Mesodermal cell (in vitro differentiated cells): ENCODE results near the gene DENND5A.
"Not testable (repeated sequence)": the region's sequence is repeated elsewhere in the genome, so short reads cannot be mapped to it uniquely, and the experiment has no call there.

Experiments
- H3K27ac ChIP-seq: 2 replicates; pipeline ENCODE4 v1.7.0; 2013; ENCODE audit warnings: mild to moderate bottlenecking, low read depth, low read length, moderate library complexity; ENCODE audit not compliant: severe bottlenecking
- H3K36me3 ChIP-seq: 2 replicates; pipeline ENCODE4 v1.7.1; 2013; ENCODE audit warnings: mild to moderate bottlenecking, low read length, moderate library complexity; ENCODE audit not compliant: control insufficient read depth, insufficient read depth
- H3K4me1 ChIP-seq: one replicate; pipeline ENCODE4 v1.7.1; 2013; ENCODE audit warnings: mild to moderate bottlenecking, low read length; ENCODE audit not compliant: insufficient read depth, control insufficient read depth, poor library complexity, severe bottlenecking
- H3K4me3 ChIP-seq: 2 replicates; pipeline ENCODE4 v1.7.0; 2013; ENCODE audit warnings: low read length, control low read depth, mild to moderate bottlenecking; ENCODE audit not compliant: insufficient read depth, poor library complexity, severe bottlenecking; ENCODE audit errors: extremely low read depth
- H3K9me3 ChIP-seq: 2 replicates; pipeline ENCODE4 v1.7.1; 2013; ENCODE audit warnings: mild to moderate bottlenecking, low read length, moderate library complexity; ENCODE audit not compliant: control insufficient read depth
- WGBS, 2 experiments: methylation state at CpG; one replicate each; pipeline ENCODE4 v1.1.5; 2013; ENCODE audit warnings: missing lambda C conversion rate in 2 of 2; ENCODE audit not compliant: insufficient coverage in 2 of 2; 5-methylcytosine and 5-hydroxymethylcytosine counted together

The DENND5A gene

DNA sequence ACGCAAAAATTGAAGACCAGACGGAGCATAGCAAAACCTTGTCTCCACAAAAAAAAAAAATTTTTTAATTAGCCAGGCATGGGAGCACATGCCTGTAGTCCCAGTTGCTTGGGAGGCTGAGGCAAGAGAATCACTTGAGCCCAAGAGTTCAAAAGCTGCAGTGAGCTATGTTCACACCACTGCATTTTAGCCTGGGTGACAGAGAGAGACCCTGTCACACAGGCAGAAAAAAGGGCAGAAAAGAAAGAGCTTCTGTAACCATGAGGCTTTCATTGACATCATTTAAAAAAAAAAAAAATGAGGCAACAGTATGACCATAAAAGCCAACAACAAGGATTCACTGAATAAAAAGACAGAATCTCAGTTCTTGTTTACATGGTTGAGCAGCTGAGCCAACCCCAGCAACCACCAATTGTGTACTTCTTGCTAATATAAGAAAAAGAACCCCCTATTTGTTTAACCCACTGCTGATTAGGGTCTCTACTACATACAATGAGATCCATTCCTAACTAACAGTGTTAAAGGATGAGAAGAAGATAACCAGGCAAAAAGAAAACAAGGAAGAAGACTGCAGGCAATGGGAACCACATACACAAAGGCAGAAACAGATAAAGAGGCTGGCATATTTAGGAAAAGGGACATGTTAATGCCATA, 87.6 kb downstream of the DENND5A start:
- WGBS, 2 experiments: no CpG with 5 or more reads among the region's 2 CpGs
- no peak overlapping the region for H3K4me3 ChIP-seq
- no peaks in the 10 kb centered on the region for H3K9me3 ChIP-seq
- peaks cover 5% of the 10 kb centered on the region for H3K4me1 ChIP-seq
- no peak overlapping the region for H3K27ac ChIP-seq
- peaks cover 87% of the 10 kb centered on the region for H3K36me3 ChIP-seq

DNA sequence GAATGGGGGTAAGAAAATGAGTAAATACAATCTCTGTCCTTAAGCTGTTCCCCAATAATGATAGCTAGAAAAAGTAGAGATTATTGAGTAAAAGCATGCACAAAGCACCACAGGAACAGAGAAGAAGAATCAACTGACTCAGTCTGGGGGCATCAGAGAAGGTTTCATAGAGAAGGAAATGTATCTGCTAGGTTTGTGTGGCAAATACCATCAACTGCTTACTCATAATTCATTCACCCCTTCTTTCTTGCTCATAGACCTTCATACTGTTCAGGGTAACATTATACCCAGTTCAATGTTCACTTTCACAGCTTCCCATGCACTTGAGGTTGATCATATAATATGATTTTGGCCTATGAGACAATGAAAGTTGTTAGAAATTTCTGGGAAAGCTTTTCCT, 88.6 kb downstream of the DENND5A start:
- Histone ChIP-seq H3K36me3 (peaks cover 81% of the 10 kb centered on the region), H3K9me3 (no peaks in the 10 kb centered on the region), H3K4me1 (peaks cover 5% of the 10 kb centered on the region), H3K27ac (no peak overlapping the region), H3K4me3 (no peak overlapping the region)

DNA sequence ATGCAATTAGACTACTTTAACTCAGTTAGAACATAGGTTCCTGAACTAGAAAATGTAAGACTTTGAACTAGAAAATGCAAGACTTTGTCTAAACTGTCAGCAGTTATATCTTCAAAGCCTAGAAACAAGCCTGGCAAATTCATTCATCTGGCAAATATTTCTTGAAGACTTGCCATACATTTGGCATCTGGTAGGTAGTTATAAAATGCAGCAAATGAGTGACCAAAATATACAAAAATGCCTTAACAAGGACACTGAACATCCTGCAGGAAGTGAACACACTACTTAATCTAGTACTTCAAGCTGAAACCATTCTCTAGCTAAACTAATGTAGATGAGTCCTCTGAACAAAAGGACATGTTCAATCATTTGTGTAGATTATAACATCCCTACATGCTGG, 89.0 kb downstream of the DENND5A start:
- H3K36me3 ChIP-seq: peaks cover 80% of the 10 kb centered on the region
- H3K4me3 ChIP-seq: no peak overlapping the region
- H3K27ac ChIP-seq: no peak overlapping the region
- peaks cover 4% of the 10 kb centered on the region for H3K4me1 ChIP-seq
- no peaks in the 10 kb centered on the region for H3K9me3 ChIP-seq

GRCh38 chr11:9172389-9172788, 92.8 kb downstream of the DENND5A start:
- no peak overlapping the region for H3K27ac ChIP-seq
- H3K9me3 ChIP-seq: no peaks in the 10 kb centered on the region
- H3K4me3 ChIP-seq: no peak overlapping the region
- H3K36me3 ChIP-seq: peaks cover 78% of the 10 kb centered on the region
- peaks cover 17% of the 10 kb centered on the region for H3K4me1 ChIP-seq
- WGBS, 2 experiments: 100% methylated on average over 2 of the region's 5 CpGs; no CpG with 5 or more reads in 1 of the 2 experiments

GRCh38 chr11:9170450-9170849, 94.7 kb downstream of the DENND5A start:
- no peaks in the 10 kb centered on the region for H3K9me3 ChIP-seq
- H3K27ac ChIP-seq: peak overlapping the region; percentile 47
- H3K4me3 ChIP-seq: no peak overlapping the region
- H3K36me3 ChIP-seq: peaks cover 78% of the 10 kb centered on the region
- H3K4me1 ChIP-seq: peaks cover 17% of the 10 kb centered on the region
- WGBS, 2 experiments: no CpG with 5 or more reads among the region's 2 CpGs

DNA sequence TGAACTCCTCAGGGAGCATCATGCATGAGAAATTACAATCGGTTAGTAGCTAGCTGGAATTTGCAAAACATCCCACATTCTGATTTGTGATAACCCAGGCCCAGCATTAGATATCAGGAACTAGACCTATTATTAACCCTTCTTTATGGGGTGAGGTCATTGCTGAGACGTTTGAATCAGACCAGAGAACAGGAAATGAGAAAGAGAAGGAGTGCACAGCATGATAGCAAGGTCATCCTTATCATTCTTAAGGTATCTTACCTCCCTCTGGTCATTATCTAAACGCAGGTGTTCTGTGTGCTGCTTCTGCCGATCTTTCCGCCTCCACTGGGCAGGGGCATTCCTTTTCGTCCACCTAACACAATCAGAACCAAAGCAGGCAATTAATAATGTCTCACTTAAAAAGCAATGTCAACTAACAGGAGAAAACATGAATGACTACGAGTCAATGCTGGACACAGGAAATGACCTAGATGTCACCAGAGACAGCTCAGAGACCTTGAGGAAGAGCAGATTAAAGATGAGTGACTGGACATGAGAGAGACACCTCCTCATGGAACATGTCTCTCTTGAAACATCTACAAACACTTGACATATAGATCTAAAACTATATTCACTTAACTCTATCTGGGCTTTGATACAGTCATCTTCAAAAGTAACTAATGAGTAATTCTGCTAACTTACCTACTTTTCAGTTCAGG, 95.4 kb downstream of the DENND5A start:
- 73 to 88% methylated on average over 4 of the region's 7 CpGs for WGBS, 2 experiments
- Histone ChIP-seq H3K4me3 (no peak overlapping the region), H3K27ac (peak overlapping the region; percentile 47), H3K4me1 (peaks cover 17% of the 10 kb centered on the region), H3K36me3 (peaks cover 84% of the 10 kb centered on the region), H3K9me3 (no peaks in the 10 kb centered on the region)

DNA sequence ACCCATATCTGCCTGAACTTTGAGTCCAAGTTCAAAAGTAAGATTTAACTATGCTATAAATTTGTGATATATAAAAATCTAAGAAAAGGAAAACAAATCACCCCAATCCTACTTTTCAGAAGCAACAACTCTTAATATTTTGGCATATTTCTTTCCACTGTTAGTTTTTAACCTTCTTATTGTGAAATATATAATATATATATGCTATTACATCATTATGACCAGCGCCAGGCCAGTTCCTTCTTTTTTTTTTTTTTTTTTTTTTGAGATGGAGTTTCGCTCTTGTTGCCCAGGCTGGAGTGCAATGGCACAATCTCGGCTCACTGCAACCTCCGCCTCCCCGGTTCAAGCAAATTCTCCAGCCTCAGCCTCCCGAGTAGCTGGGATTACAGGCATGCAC, 103.2 kb downstream of the DENND5A start:
- not testable (repeated sequence) for H3K27ac ChIP-seq, H3K4me3 ChIP-seq, H3K9me3 ChIP-seq, H3K4me1 ChIP-seq
- WGBS, 2 experiments: 94% methylated on average over 3 to 5 of the region's 6 CpGs
- H3K36me3 ChIP-seq: peaks cover 83% of the 10 kb centered on the region

DNA sequence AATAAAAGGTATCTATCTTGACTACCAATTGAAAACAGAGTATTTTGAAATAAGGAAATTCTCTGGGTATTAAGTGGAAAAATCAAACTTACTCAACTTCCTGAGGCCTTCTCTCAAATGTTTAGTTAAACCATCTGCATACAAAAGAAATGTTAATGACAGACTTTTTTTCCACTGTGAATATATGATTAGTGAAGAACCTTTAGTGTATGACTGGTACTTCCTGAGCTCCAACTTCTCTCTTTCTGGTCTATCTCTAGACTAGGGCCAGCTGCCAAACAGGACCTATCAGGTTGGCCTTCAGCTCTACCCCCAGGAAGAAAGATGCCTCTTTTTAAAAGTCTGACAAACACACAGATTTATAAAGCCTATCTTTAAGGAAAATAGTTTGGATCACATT, 105.0 kb downstream of the DENND5A start:
- H3K27ac ChIP-seq: no peak overlapping the region
- H3K36me3 ChIP-seq: peaks cover 75% of the 10 kb centered on the region
- no peak overlapping the region for H3K4me3 ChIP-seq
- H3K4me1 ChIP-seq: no peaks in the 10 kb centered on the region
- no peaks in the 10 kb centered on the region for H3K9me3 ChIP-seq

GRCh38 chr11:9158898-9159391, 106.2 kb downstream of the DENND5A start:
- no peaks in the 10 kb centered on the region for H3K4me1 ChIP-seq
- peaks cover 74% of the 10 kb centered on the region for H3K36me3 ChIP-seq
- H3K4me3 ChIP-seq: no peak overlapping the region
- no peak overlapping the region for H3K27ac ChIP-seq
- no peaks in the 10 kb centered on the region for H3K9me3 ChIP-seq

DNA sequence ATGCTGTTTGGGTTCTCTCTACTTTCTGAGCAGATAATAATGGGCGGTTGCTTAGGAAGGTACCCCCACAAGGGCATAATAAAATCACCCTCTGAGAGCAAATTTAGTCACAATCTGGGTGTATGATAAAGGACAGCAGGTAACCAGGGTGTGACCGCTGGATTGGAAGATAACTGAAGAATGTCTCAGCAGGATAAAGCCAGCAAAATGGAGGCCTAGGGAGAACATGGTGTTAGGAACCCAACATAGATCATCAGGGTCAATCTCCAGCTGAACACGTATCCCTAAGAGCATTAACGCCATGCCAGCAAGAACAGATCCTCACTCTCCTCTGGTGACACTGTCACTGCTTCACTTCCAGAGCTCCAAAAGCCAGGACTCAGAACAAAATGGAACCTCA, 109.2 kb downstream of the DENND5A start:
- Histone ChIP-seq H3K27ac (no peak overlapping the region), H3K4me1 (peaks cover 2% of the 10 kb centered on the region), H3K36me3 (peaks cover 80% of the 10 kb centered on the region), H3K9me3 (no peaks in the 10 kb centered on the region), H3K4me3 (no peak overlapping the region)
- WGBS, 2 experiments: 84 to 100% methylated on average over 2 to 3 of the region's 4 CpGs

- peaks cover 8% of the 10 kb centered on the region for H3K4me1 ChIP-seq
- H3K36me3 ChIP-seq: peaks cover 84% of the 10 kb centered on the region
- H3K27ac ChIP-seq: no peak overlapping the region
- H3K4me3 ChIP-seq: no peak overlapping the region
- H3K9me3 ChIP-seq: no peaks in the 10 kb centered on the region
- WGBS, 2 experiments: 100% methylated on average over 1 of the region's 2 CpGs
These were observed 111.5 kb downstream of the DENND5A start for GRCh38 chr11:9153651-9154050.
